ENCODE measurements around the gene ZBTB7C.

GRCh38 chr18:47985866-47986265, 423.3 kb downstream of the ZBTB7C start:
- no peak for TF ChIP-seq SP1 (IDR thresholded peaks at IDR 0.05)
- TF ChIP-seq FOXM1 (IDR thresholded peaks at IDR 0.05; ENCODE audit: borderline replicate concordance) = no peak
